HepG2 (cell line): Measurements from ENCODE around the gene TMEM14B. TPM values are rescaled to one million over a fixed set of nuclear protein-coding genes. Genes with fewer than 3 reads are reported as not detected.

Experiments
- ARNT ChIP-seq: fragments of 450-650 bp; IDR thresholded peaks from 2 replicates; pipeline ENCODE4 v1.6.1; 2017
- BCL3 ChIP-seq: sonication (generic); formaldehyde crosslinking; IDR thresholded peaks from 2 replicates; pipeline ENCODE4 v1.5.1; 2020; ENCODE audit warnings: mild to moderate bottlenecking, missing genetic modification reagents, moderate library complexity
- BRF2 ChIP-seq: sonication (generic); formaldehyde crosslinking; IDR thresholded peaks from 2 replicates; pipeline ENCODE4 v1.8.1; 2022; ENCODE audit warnings: mild to moderate bottlenecking, missing genetic modification reagents
- CBX5 ChIP-seq: sonication (generic); formaldehyde crosslinking; IDR thresholded peaks from 2 replicates; pipeline ENCODE4 v1.4.0; 2020; ENCODE audit warnings: missing genetic modification reagents, borderline replicate concordance
- HHEX ChIP-seq: IDR thresholded peaks from 2 replicates; pipeline ENCODE4 v1.6.1; 2016; ENCODE audit warnings: control low read depth
- LRRFIP1 ChIP-seq: sonication (generic); formaldehyde crosslinking; conservative IDR thresholded peaks from 2 replicates; pipeline ENCODE4 v1.4.0; 2020; ENCODE audit warnings: missing genetic modification reagents
- PBX2 ChIP-seq: IDR thresholded peaks from 2 replicates; pipeline ENCODE4 v1.6.1; 2016; ENCODE audit warnings: control low read depth
- REL ChIP-seq: sonication (generic); formaldehyde crosslinking; conservative IDR thresholded peaks from 2 replicates; pipeline ENCODE4 v1.8.0; 2022; ENCODE audit warnings: mild to moderate bottlenecking, missing genetic modification reagents, moderate library complexity
- TRAFD1 ChIP-seq: sonication (generic); formaldehyde crosslinking; IDR thresholded peaks from 2 replicates; pipeline ENCODE4 v1.5.1; 2020; ENCODE audit warnings: missing genetic modification reagents, mild to moderate bottlenecking, borderline replicate concordance
- U2AF1 ChIP-seq: fragments of 200-400 bp; formaldehyde crosslinking; optimal IDR thresholded peaks from 2 replicates; pipeline ENCODE3; 2017; ENCODE audit warnings: mild to moderate bottlenecking, low read depth, low read length
- ZBTB26 ChIP-seq: IDR thresholded peaks from 2 replicates; pipeline ENCODE4 v1.6.1; 2016; ENCODE audit warnings: missing compliant biosample characterization, missing genetic modification reagents, borderline replicate concordance
- ZFP36L1 ChIP-seq: sonication (generic); formaldehyde crosslinking; IDR thresholded peaks from 2 replicates; pipeline ENCODE4 v1.8.0; 2022; ENCODE audit warnings: mild to moderate bottlenecking, missing genetic modification reagents, moderate library complexity
- ZNF580 ChIP-seq: IDR thresholded peaks from 2 replicates; pipeline ENCODE4 v1.6.1; 2016; ENCODE audit warnings: low read depth, borderline replicate concordance
- ZSCAN22 ChIP-seq: sonication (generic); formaldehyde crosslinking; IDR thresholded peaks from 2 replicates; pipeline ENCODE4 v1.4.0; 2020; ENCODE audit warnings: mild to moderate bottlenecking, missing genetic modification reagents
- ZXDC ChIP-seq: sonication (generic); formaldehyde crosslinking; IDR thresholded peaks from 2 replicates; pipeline ENCODE4 v1.5.0; 2020; ENCODE audit warnings: mild to moderate bottlenecking, missing genetic modification reagents
- polyA plus RNA-seq, 8 experiments: library from polyadenylated mRNA; depleted of rRNA in 3 of 8; stranded (reverse) in 7 of 8; unstranded in 1 of 8; fragments of >200 nt; fragmentation: Illumina TruSeq in 4 of 8; extraction: Trizol in 4 of 8; gene quantifications; 2 replicates each; pipeline versions ENCODE4 v1.2.1 to v1.2.3, GENCODE V29; 2011 to 2016; ENCODE audit warnings: low read depth in 4 of 8, missing spikeins in 1 of 8, mixed read lengths in 1 of 8; ENCODE audit not compliant: insufficient read depth in 1 of 8
- total RNA-seq, 5 experiments: library from RNA; depleted of rRNA; stranded (reverse); fragments of >200 nt; fragmentation: Illumina TruSeq; extraction: Trizol; gene quantifications; 2 replicates each; pipeline ENCODE4 v1.2.3, GENCODE V29; 2016; ENCODE audit warnings: low read depth in 1 of 5

Gene TMEM14B
- total and polyA plus RNA-seq, 2 of the 13 experiments (the other 11 are each of a cell fraction or from before 2014, with no cell fraction given): 133 to 200 TPM

GRCh38 chr6:10722820-10723566 lies 24.6 kb upstream of the TMEM14B start, which contains the start of gene TMEM14C (continued):
- no peak for TF ChIP-seq PBX2
- TF ChIP-seq BCL3 (CRISPR knock-in tag): peak; percentile 92
- peak; percentile 74 for TF ChIP-seq BRF2
- TF ChIP-seq ZSCAN22: peak; percentile 77; the same call in 1 of the 2 replicates
- TF ChIP-seq ZXDC: peak; percentile 75; the same call in 1 of the 2 replicates
- TF ChIP-seq TRAFD1 (CRISPR knock-in tag): peak; percentile 51; the same call in 1 of the 2 replicates
- TF ChIP-seq ARNT: no peak
- TF ChIP-seq ZBTB26 (CRISPR knock-in tag): peak; percentile 86
- TF ChIP-seq REL (CRISPR knock-in tag): peak; percentile 89; the same call in 1 of the 2 replicates
- peak; percentile 46 for TF ChIP-seq U2AF1
- TF ChIP-seq CBX5: peak; percentile 79; the same call in 1 of the 2 replicates
- peak; percentile 12; the same call in 1 of the 2 replicates for TF ChIP-seq HHEX
- TF ChIP-seq ZNF580 (CRISPR knock-in tag): peak; percentile 86; the same call in 1 of the 2 replicates
- no peak for TF ChIP-seq LRRFIP1
- peak; percentile 87 for TF ChIP-seq ZFP36L1 (CRISPR knock-in tag)
